Measurements from ENCODE around the gene HDGFL2.
A peak's percentile ranks its signal among the peaks of the same experiment; 100 is the strongest.

HDGFL2 gene

DNA sequence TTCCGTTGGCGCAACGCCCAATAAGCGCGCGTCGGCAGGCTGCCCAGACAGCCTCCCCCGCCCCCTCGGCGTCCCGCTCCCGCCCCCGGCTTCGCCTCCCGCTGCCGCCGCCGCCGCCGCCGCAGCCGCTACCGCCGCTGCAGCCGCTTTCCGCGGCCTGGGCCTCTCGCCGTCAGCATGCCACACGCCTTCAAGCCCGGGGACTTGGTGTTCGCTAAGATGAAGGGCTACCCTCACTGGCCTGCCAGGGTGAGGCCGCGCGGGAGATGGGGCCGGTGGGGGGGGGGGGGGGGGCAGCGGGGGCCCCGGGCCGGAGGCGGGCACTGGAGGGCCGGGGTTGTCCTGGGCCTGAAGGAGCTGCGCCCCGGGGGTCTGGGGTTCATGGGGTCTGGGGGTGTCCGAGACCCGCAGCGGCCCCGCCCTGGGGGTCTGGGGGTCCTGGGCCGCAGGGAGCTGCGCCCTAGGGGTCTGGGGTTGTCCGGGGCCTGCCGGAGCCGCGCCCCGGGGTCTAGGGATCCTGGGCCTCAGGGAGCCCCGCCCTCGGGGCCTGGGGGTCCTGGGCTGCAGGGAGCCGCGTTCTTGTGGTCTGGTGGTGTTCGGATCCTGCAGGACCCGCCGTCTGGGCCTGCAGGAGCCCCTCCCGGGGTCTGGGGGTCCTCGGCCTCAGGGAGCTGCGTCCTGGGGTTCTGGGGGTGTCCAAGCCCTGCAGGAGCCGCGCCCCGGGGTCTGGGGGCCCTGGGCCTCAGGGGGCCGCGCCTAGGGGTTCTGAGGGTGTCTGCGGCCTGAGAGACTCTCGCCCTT is at the start of gene HDGFL2:
Gene HDGFL2, plus strand, starts transcription at position 124 of the 801 bp plus-strand sequence. Its CDS starts 54 bp downstream, at position 178.
- TF ChIP-seq CTCF (conservative IDR thresholded peaks at IDR 0.05; ENCODE audit: low read depth, low read length): no peak
- H3K4me3 ChIP-seq (ENCODE audit: low read depth, low read length): peak within 1 kb of the TSS; percentile 78
- no peak for DNase-seq (ENCODE audit: low read depth)

GRCh38 chr19:4423416-4424126 is 48.5 kb upstream of the HDGFL2 start:
- no peak for TF ChIP-seq CTCF (conservative IDR thresholded peaks at IDR 0.05; ENCODE audit: low read depth, low read length)
- H3K4me3 ChIP-seq (ENCODE audit: low read depth, low read length): no peak overlapping the region
- DNase-seq (ENCODE audit: low read depth): no peak

GRCh38 chr19:4425537-4425936 is 46.6 kb upstream of the HDGFL2 start:
- no peak for TF ChIP-seq CTCF (conservative IDR thresholded peaks at IDR 0.05; ENCODE audit: low read depth, low read length)
- no peak overlapping the region for H3K4me3 ChIP-seq (ENCODE audit: low read depth, low read length)
- peak; percentile 85 for DNase-seq (ENCODE audit: low read depth)

DNA sequence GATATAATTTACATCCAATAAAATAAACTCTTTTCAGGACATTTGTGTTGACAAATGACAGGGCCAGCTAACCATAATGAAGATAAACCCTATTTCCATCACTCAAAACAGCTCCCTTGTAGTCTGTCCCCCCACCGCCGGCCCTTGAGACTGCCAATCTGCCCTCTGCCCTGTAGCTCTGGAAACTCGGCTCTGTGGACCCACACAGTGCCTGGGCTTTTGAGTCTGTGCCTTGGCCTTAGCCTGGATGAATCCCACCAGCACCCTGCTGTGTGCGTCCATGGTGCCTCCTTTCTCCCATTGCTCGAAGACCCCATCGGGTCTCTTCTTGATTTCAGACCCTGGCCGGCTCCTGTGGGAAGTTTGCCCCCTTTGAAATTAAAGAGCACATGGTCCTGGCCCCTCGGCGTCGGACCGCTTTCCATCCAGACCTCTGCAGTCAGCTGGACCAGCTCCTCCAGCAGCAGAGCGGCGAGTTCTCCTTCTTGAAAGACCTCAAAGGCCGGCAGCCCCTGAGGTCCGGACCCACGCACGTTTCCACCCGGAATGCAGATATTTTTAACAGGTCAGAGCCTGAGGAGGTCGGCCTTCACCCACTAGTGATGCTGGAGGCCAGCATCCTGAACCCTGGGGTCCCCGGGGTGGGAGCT is 43.6 kb upstream of the HDGFL2 start:
- no peak for TF ChIP-seq CTCF (conservative IDR thresholded peaks at IDR 0.05; ENCODE audit: low read depth, low read length)

GRCh38 chr19:4429256-4429655 is 42.8 kb upstream of the HDGFL2 start:
- no peak overlapping the region for H3K4me3 ChIP-seq (ENCODE audit: low read depth, low read length)
- TF ChIP-seq CTCF (conservative IDR thresholded peaks at IDR 0.05; ENCODE audit: low read depth, low read length): no peak
- DNase-seq (ENCODE audit: low read depth): no peak

More for the DNA sequence above, 43.6 kb upstream of the HDGFL2 start:
- no peak overlapping the region for H3K4me3 ChIP-seq (ENCODE audit: low read depth, low read length)
- DNase-seq (ENCODE audit: low read depth): no peak

- peak; percentile 23 for DNase-seq (ENCODE audit: low read depth)
- TF ChIP-seq CTCF (conservative IDR thresholded peaks at IDR 0.05; ENCODE audit: low read depth, low read length): no peak
- H3K4me3 ChIP-seq (ENCODE audit: low read depth, low read length): no peak overlapping the region
Observed at GRCh38 chr19:4429771-4430171, 42.3 kb upstream of the HDGFL2 start.
